Measurements from ENCODE around the gene DDA1. TPM values are rescaled to one million over a fixed set of nuclear protein-coding genes. Genes with fewer than 3 reads are reported as not detected.
A peak's percentile ranks its signal among the peaks of the same experiment; 100 is the strongest.

Gene DDA1
- total and polyA plus RNA-seq, 8 donors, result 6.1 to 25.4 (median 11.6) TPM

DNA sequence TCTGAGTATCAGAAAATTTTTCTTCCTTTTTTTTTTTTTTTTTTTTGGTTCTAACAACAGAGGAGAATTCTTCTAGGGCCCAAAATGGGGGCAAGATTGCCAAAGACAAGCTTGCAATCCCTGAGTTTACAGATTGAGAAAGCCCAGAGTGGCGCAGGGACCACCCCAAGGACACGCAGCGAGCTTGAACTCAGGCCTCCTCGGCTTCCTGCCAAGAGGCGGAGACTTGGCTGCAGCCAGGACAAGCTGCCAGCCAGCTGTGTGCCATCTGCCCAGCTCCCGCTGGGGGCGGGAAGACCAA is 4.2 kb upstream of the DDA1 start:
- no peaks in the 10 kb centered on the region for H3K9me3 ChIP-seq
- intact Hi-C loops (cut with DNase I), result no loop called here
- peaks cover 5 to 32% (median 15%) of the 10 kb centered on the region in 3 donors for H3K4me1 ChIP-seq
- 0 to 3% methylated on average over 7 of the region's 7 CpGs for WGBS, 2 donors
- H3K4me3 ChIP-seq, result peak overlapping the region in 1 of 4 donors; percentile 73
- peak overlapping the region; percentile 33 to 90 (median 88) for H3K27ac ChIP-seq
- TF ChIP-seq, protein P1, sequence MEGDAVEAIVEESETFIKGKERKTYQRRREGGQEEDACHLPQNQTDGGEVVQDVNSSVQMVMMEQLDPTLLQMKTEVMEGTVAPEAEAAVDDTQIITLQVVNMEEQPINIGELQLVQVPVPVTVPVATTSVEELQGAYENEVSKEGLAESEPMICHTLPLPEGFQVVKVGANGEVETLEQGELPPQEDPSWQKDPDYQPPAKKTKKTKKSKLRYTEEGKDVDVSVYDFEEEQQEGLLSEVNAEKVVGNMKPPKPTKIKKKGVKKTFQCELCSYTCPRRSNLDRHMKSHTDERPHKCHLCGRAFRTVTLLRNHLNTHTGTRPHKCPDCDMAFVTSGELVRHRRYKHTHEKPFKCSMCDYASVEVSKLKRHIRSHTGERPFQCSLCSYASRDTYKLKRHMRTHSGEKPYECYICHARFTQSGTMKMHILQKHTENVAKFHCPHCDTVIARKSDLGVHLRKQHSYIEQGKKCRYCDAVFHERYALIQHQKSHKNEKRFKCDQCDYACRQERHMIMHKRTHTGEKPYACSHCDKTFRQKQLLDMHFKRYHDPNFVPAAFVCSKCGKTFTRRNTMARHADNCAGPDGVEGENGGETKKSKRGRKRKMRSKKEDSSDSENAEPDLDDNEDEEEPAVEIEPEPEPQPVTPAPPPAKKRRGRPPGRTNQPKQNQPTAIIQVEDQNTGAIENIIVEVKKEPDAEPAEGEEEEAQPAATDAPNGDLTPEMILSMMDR (IDR thresholded peaks at IDR 0.05), result no peak
- DNase-seq (no peak), ATAC-seq (no peak), FAIRE-seq (no peak)
- no peaks in the 10 kb centered on the region for H3K27me3 ChIP-seq
- no peaks in the 10 kb centered on the region for H3K36me3 ChIP-seq

DNA sequence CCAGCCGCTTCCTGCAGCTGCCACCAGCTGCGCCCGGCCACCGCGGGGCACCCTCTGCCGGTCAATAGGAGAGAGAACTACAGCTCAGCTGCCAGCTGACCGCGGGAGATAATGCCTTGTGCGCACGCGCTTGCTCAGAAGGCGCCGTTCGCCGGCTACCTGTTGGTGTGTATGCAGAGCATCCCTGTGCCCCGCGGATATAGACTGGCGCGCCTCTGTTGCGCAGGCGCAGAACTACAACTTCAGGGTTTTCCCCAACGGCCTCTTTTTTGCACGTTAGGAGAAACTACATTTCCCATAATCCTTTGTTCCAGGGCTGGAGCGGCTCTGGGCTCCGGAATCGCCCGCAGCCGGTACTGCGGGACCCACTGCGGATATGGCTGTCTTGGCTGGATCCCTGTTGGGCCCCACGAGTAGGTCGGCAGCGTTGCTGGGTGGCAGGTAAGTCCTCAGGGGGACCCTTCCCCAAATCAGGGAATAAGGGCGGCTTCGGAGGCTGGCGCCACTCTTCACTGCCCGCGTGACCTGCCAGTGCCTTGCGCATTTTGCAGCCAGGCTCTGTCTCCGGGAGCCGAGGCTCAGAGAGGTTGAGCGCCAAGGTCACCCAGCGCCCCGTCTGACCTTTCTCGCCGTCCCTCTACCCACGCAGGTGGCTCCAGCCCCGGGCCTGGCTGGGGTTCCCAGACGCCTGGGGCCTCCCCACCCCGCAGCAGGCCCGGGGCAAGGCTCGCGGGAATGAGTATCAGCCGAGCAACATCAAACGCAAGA is 3.7 kb upstream of the DDA1 start, which contains the start of gene MRPL34:
Gene MRPL34 (plus strand): TSS at position 356 of the 768 bp plus-strand sequence. CDS start 21 bp downstream, at position 377.
- peak within 1 kb of the TSS; percentile 49 to 86 (median 71) for H3K4me3 ChIP-seq
- H3K9me3 ChIP-seq, result no peaks in the 10 kb centered on the region
- peak; percentile 96 to 100 (median 99) for DNase-seq
- no peaks in the 10 kb centered on the region for H3K27me3 ChIP-seq
- WGBS, 2 donors, result 0 to 1% methylated on average over 53 to 55 of the region's 55 CpGs
- FAIRE-seq, result peak; percentile 84
- intact Hi-C loops (cut with DNase I), result no loop called here
- H3K36me3 ChIP-seq, result no peaks in the 10 kb centered on the region
- peak within 1 kb of the TSS; percentile 79 to 90 (median 88) for H3K27ac ChIP-seq
- H3K4me1 ChIP-seq, result peaks cover 5 to 34% (median 17%) of the 10 kb centered on the region in 3 donors
- ATAC-seq, result peak; percentile 73 to 83 (median 78)
- TF ChIP-seq, protein P1 (IDR thresholded peaks at IDR 0.05), result peak; percentile 48 to 85 (median 79)

DNA sequence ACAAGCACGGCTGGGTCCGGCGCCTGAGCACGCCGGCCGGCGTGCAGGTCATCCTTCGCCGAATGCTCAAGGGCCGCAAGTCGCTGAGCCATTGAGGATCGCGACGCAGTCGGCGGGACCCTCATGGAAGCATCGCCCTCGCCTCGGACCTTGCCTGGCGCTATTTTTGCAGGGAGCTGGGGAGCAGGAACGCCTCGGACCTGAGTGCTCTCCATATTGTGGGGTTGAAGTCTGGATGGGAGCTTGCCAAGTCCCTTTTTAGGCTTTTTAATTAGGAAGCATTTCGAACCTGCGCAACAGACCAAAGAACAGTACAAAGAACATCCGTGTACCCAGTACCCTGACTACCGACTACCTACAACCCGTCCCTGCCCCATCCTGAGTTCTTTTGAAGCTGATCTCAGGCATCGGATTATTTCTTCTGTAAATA is 3.1 kb upstream of the DDA1 start:
- Histone ChIP-seq H3K9me3 (no peaks in the 10 kb centered on the region), H3K36me3 (no peaks in the 10 kb centered on the region), H3K4me3 (peak overlapping the region; percentile 49 to 86 (median 71)), H3K4me1 (peaks cover 5 to 34% (median 17%) of the 10 kb centered on the region in 3 donors), H3K27ac (peak overlapping the region; percentile 79 to 90 (median 88)), H3K27me3 (no peaks in the 10 kb centered on the region)
- no peak for FAIRE-seq
- no peak for DNase-seq
- 4 to 6% methylated on average over 28 of the region's 28 CpGs for WGBS, 2 donors
- intact Hi-C loops (cut with DNase I), result no loop called here
- TF ChIP-seq, protein P1 (IDR thresholded peaks at IDR 0.05), result no peak
- no peak for ATAC-seq

DNA sequence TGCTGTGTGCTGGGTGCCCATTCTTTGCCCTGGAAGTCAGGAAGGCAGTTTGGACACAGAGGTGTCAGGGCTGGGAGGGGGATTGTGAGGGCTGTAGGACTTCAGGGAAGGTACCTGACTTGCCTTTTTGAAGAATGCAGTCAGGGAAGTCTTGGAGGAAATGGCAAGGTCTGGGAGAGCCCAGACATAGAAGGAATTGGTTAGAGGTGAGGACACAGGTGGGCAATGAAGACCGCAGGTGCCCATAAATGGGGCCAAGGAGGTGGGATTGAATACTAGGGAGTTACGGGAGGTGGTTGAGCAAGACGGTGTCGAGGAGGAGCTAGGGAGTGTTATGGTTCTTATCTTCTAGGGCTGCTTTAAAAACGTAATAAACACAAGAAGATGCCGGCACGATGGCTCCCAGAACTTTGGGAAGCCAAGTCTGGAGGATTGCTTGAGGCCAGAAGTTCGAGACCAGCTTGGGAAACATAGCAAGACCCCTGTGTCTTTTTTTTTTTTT is 1.4 kb upstream of the DDA1 start:
- Histone ChIP-seq H3K27ac (no peak overlapping the region), H3K4me1 (peaks cover 5 to 29% (median 17%) of the 10 kb centered on the region in 3 donors), H3K27me3 (no peaks in the 10 kb centered on the region), H3K9me3 (no peaks in the 10 kb centered on the region), H3K4me3 (no peak overlapping the region), H3K36me3 (no peaks in the 10 kb centered on the region)
- intact Hi-C loops (cut with DNase I), result no loop called here
- DNase-seq (no peak), ATAC-seq (no peak), FAIRE-seq (no peak)
- WGBS, 2 donors, result 83 to 92% methylated on average over 8 of the region's 8 CpGs
- TF ChIP-seq, protein P1 (IDR thresholded peaks at IDR 0.05), result no peak

All from pancreas (tissue), 10 donors.